Umbilical cord (tissue), 2 donors: ENCODE measurements around the gene CDC42SE2. TPM values are rescaled to one million over a fixed set of nuclear protein-coding genes. Genes with fewer than 3 reads are reported as not detected.
"Not testable (repeated sequence)": the region's sequence is repeated elsewhere in the genome, so short reads cannot be mapped to it uniquely, and the experiment has no call there.

Source experiments
- DNase-seq: peaks from one replicate; pipeline ENCODE4 v3.0.0-alpha.2; 2015; ENCODE audit warnings: low spot score
- total RNA-seq: library from RNA; depleted of rRNA; stranded (reverse); fragments of >200 nt; gene quantifications from one replicate; pipeline ENCODE4 v1.2.3, GENCODE V29; 2014; ENCODE audit warnings: low replicate concordance; ENCODE audit not compliant: insufficient read depth

CDC42SE2 gene
- total RNA-seq, 1 donor from 2014 or later = 32.0 TPM

- no peak for DNase-seq
These were observed 102.6 kb downstream of the CDC42SE2 start for GRCh38 chr5:131366428-131366827.

DNA sequence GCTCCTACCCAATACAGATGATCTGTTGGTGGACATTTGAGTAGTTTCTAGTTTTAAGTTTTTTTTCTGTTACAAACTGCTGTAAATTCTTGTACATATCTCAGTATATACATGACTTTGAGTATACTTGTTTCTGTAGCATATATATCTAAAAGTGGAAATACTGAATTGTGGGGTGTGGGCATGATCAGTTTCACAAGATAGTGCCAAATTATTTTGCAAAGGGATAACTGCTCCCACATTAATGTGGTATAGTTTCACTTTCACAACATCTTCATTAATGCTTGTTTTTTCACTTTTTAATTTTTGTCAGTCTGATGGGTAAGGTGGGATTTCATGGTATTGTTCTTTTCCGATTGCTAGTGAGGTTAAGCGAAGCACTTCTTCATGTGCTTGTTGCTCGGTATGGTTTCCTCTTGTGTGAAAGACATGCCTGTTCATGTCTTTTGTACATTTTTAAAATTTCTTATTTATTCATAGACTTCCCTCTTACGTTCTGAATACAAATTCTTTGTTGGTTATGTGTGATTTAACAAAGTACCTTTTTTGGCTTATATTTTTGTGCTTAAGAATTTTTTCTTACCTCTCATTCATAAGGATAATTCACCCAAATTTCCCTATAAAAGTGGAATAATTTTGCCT is 103.5 kb downstream of the CDC42SE2 start:
- DNase-seq = no peak

DNA sequence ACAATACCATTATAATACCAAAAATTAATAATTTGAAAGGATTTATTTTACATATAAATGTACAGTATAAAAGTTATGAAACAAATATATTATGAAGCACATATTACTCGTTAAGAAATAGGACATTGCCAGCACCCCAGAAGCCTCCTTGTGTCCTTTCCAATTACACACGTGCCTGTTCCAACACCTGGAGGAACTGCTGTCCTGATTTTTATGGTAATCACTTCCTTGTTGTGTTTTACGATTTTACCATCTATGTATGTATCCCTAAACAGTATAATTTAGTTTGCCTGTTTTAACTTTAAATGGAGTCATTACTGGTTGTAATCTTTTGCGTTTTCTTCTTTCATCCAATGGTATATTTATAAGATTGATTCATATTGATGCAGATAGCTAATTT is 105.0 kb downstream of the CDC42SE2 start:
- DNase-seq = no peak

- no peak for DNase-seq
These were observed 105.7 kb downstream of the CDC42SE2 start for GRCh38 chr5:131369558-131369957.

DNA sequence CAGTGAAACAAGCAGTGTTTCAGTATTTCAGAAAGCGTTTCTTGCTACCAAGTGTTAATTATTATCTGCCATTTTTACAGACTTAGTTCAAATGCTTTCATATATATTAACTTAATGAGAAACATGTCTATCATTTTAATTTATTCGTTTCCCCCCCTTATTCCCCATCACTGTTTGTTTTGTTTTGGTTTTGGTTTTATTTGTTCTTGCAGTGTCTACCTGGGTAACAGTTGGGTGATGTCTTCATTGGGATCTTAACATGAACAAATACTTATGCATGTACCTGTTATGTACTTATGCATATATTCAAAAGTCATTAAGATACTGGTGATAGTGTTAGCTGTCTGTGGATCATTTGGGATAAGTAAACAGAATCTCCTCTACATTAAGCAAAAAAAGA is 108.0 kb downstream of the CDC42SE2 start:
- DNase-seq = no peak

DNA sequence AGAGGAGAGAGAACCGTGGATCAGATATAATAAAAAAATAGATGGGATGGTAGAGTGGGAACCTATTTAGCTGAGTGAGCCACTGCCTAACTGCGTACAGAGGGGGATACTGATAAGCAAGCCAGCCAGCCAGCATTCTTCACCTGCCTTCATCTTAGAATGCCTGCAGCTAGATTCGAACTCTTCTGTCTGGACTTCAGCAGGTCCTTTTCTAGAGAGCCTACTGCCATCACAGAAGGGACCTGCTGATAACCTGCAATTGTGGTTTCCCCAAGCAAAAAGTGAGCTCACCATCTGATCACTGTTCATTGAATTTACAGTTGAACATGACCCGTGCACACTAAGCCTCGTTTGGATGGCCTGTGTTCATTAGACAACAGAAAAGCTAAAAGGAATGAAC is 109.4 kb downstream of the CDC42SE2 start:
- DNase-seq = no peak

DNA sequence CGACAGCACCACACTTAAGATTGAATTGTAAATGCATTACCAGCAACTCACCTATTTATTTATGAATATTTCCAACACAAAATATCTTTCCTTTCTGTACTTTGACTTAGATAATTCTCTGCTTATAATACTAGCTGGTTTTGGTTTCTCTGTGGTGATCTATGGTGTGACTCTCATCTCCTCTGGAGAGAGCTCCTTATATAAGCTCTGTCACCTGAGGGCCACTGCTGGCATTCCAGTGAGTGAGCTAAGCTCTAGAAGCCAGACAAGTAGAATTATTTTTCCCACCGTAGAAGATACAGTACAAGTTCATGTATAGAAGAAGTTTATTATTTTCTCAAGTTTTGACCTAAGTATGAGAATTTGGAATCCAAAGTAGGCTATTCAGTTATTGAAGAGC is 111.5 kb downstream of the CDC42SE2 start:
- DNase-seq = no peak

DNA sequence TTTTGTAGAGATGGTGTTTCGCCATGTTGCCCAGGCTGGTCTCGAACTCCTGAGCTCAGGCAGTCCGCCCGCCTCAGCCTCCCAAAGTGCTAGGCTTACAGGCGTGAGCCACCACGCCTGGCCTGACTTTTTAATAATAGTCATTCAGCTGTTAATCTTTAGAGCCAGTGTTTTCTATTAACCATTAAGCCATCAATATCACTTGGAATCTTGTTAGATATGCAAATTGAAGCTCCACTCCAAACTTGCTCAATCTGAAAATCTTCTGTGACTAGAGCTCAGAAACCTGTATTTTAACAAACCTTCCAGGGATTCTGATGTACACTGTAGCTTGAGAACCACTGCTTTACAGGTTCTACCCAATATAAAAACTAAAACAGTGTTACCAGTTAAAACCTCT is 113.5 kb downstream of the CDC42SE2 start:
- no peak for DNase-seq

- DNase-seq = no peak
These were observed 114.0 kb downstream of the CDC42SE2 start for GRCh38 chr5:131377785-131378325.

DNA sequence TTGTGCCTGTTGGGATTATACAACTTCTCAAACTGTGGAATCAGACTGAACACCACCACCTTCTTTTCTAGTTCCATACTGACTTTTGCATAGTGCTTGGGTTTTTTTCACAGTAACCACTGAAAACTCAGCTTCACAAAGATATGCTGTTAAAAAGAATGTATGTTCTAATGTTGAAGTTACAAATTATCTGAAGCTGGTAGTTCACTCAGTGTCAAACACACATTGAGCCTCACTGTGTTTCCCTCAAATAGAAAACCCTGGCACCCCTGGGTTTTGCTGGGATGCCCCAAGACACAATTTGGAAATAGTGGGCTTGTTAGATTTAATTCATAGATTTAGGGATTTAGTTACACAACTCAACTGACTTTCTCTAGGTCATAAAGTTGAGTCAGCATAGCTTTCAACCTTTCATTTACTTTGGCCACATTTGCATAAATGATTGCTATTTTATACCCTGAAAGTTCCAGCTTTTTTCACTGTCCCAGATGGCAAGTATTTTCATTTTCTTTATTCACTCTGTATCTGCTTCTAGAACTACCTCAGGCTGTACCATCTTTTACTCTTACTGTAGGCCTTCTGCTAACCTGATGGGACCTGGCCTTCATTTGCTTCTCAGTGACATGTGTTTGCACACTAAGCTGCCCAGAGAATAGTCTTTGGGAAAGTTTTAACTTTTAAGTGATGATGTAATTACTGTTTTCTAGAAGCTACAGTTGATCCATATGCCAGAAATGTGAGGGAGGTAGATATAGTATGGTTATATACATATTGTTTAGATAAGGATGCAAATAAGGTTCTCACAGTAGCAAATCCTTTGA is 115.1 kb downstream of the CDC42SE2 start:
- no peak for DNase-seq

DNA sequence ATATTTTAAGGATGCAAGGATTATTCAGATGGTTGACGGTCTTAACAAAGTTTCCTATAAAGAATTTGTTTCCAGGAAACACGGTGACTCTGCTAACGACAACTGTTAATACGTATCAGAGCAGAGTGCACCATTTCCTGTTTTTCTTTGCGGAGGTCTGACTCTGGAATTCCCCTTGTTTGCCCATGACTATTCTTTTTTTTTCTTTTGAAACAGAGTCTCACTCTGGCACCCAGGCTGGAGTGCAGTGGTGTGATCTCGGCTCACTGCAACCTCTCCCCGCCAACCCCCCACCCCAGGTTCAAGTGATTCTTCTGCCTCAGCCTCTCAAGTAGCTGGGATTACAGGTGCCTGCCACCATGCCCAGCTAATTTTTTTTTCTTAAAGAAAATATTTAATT is 115.9 kb downstream of the CDC42SE2 start:
- peak; percentile 15 for DNase-seq

DNA sequence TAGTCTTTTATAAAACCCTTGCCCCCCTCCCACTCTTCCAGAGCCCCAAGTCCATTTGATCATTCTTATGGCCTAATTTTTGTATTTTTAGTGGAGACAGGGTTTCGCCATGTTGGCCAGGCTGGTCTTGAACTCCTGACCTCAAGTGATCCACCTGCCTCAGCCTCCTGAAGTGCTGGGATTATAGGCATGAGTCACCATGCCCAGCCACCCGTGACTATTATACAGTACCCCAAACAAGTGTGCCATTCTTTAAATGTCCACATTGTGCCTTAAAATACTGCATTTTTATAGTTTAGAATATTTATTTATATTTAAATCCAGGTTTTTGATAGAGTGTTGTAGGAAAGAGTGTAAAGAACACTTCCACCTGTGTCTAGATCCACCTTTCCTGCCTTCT is 116.4 kb downstream of the CDC42SE2 start:
- not testable (repeated sequence) for DNase-seq

DNA sequence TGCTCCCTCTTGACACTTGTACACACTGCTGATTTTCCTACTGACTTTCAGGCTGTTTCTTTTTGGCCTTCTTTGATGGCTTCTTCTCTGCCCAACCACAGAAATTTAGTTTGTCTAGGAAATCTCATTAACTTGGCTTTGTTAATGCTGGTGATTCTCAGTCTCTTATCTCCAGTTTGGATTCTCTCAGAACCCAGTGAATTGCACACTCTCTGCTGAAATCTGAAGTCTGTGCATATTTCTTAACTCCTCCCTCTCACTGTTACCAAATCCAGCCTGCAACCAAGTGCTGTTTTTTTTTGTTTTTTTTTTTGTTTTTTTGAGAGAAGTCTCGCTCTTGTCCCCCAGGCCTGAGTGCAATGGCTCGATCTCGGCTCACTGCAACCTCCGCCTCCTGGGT is 117.2 kb downstream of the CDC42SE2 start:
- no peak for DNase-seq

GRCh38 chr5:131381777-131382176 is 117.9 kb downstream of the CDC42SE2 start:
- no peak for DNase-seq

DNA sequence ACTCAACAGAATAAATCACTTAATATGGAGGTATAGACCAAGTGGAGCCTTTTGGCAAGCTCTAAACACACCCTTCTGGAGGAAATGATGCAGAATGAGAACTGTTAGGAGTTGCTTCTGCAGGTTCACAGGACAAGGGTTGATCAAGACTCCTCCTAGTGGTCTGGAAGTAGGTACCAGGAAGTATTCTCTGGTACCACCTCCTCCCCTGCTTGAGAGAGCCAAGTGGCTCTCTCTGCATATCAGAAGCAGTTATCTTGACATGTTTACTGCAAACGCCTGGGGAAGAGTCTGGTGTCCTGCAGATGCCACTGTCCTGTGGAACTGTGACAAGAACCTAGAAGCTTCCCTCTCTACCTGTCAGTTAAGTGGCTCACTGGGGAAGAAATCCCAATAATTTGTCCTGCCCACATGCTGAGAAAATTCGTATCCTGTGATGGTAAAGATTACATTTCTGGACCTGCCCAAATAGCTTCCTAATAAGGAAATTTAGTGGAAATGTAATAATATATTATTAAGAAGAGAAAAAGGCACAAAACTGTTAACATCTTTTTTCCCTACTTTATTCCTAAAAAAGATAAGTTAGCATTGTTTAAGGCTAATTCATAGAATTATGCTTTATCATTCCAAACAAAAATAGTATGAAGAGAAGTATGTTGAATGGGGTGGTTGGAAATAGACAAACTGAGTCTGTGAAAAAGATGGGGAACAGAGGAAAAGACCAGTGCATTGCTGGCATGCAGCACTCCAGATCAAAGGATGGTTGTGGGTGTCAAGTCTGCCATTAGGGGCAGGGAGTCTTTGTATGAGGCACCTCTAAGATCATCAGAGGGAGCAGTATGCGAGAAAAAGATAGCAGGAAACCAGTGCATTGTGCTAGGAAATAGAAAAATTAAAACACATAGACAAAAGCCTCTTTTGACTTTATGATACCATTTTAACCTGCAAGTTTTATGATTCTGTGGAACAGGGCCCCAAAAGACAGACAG is 118.8 kb downstream of the CDC42SE2 start:
- peak; percentile 20 for DNase-seq

DNA sequence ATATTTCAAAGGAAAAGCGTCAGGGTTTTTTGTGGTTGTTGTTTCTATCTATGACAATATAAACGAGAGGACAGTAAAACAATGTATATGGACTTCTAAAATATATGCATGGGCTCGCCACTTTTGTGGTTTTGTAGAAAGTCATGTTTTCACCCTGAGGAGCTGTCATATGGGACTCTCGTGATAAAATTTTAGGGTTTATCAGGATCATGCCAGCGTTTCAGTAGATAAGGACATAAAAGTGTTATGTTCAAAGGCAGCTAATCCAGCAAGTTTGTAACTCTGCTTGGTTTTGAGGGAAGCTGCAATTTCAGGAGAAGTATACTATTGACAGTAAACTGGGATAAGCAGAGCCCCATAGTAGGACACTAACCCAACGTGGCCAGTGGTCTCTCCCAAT is 120.3 kb downstream of the CDC42SE2 start:
- no peak for DNase-seq

DNA sequence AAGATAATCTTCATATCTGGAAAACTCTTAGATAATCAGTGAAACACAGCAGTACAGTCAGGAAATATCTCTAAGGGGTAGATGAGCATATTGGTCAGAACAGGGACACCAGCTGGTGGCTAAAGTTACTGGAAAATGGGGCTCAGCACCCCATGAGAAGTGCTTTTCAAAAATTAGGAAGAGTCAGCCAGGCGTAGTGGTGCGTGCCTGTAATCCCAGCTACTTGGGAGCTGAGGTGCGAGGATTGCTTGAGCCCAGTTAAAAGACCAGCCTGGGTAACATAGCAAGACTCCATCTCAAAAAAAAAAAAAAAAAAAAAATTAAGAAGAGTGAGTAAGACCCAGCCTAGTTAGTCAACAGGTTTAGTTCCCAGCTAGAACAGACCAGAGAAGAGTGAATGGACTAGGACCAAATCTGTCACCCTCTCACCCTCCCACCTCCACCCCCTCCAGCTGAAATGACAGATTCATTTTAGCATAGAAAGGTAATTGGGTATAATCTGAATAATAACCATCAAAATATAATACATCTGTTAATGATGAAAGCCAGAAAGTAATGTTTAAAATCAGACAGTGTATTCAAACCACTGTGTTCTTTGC is 120.9 kb downstream of the CDC42SE2 start:
- no peak for DNase-seq

GRCh38 chr5:131386124-131386523 is 122.3 kb downstream of the CDC42SE2 start:
- DNase-seq = no peak

DNA sequence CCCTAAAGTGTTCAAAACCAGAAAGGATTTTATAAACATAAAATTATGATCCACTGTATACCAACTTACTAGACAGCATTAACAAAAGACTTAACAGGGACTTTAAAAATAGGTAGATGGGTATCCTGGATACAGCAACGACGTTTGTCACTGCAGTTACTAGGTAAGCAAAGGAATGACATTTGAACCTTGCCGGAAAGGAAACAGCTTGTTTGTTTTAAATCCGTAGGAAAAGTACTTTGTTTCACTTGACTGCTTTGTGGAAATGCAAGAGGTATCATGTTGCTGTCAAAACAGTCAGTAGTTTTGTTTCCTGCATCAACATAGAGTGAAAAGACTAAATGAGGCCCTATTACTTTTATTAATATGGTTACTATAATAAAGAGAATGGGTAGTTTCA is 122.9 kb downstream of the CDC42SE2 start:
- no peak for DNase-seq

- no peak for DNase-seq
These were observed 123.4 kb downstream of the CDC42SE2 start for GRCh38 chr5:131387255-131387654.

DNA sequence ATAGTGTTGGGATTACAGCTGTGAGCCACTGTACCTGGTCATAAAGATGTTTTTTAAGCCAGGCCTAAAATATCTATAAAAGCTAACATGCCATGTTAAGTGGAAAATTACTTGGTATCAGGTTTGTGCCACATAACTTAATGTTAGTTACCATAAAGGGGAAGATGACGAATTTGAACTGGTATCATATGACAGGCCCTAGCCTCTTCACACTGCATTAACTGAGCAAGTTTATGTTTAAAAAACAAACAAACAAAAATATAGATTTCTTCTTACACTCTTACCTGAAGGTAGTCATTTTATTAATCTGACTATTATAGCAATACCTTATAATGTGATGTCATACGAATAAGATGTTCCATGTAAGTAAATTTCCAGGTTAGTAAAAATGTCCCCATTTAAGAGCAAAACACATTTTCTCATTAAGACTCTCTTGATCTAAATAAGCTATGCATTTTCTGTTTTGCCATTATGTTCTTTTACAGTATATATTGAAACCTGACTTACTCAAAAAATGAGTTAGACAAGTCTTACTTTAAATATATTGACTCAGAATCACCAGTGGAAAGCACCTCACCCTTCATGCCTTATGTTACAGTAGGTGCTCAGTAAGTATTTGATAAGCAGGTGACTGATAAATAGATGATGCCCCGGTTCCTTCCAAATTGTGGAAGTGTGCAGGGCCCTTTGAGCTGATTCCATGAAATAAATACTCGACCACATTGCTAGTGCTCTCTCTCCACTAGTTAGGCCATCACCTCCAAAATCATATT is 125.4 kb downstream of the CDC42SE2 start:
- no peak for DNase-seq
